Measurements from ENCODE around the gene POC1A.

POC1A gene

GRCh38 chr3:52051444-52051843 is 102.8 kb downstream of the POC1A start:
- TF ChIP-seq CTCF (IDR thresholded peaks at IDR 0.05) = no peak
- Histone ChIP-seq H3K27me3 (no peaks in the 10 kb centered on the region), H3K9me3 (no peaks in the 10 kb centered on the region), H3K36me3 (peaks cover 36 to 55% (median 45%) of the 10 kb centered on the region in 3 donors), H3K4me3 (no peak overlapping the region), H3K27ac (peak overlapping the region; percentile 81 to 95), H3K4me1 (peaks cover 14 to 84% (median 75%) of the 10 kb centered on the region in 4 donors)
- intact Hi-C loops (cut with DNase I; ENCODE audit: low total_unique reads) = loop anchor here (5.0 kb wide), 1 partner anchor 49 kb away; no protein-coding TSS in a partner anchor
- no peak for DNase-seq

GRCh38 chr3:52050571-52050970 is 103.7 kb downstream of the POC1A start:
- H3K9me3 ChIP-seq = no peaks in the 10 kb centered on the region
- no peak for DNase-seq
- intact Hi-C loops (cut with DNase I; ENCODE audit: low total_unique reads) = loop anchor here (5.0 kb wide), 1 partner anchor 48 kb away; no protein-coding TSS in a partner anchor
- peaks cover 36 to 55% (median 45%) of the 10 kb centered on the region in 3 donors for H3K36me3 ChIP-seq
- no peaks in the 10 kb centered on the region for H3K27me3 ChIP-seq
- peak overlapping the region in 1 of 2 donors; percentile 97 for H3K27ac ChIP-seq
- H3K4me1 ChIP-seq = peaks cover 14 to 93% (median 84%) of the 10 kb centered on the region in 4 donors
- no peak overlapping the region for H3K4me3 ChIP-seq
- TF ChIP-seq CTCF (IDR thresholded peaks at IDR 0.05) = no peak

- no peak for DNase-seq
- Histone ChIP-seq H3K9me3 (no peaks in the 10 kb centered on the region), H3K4me3 (no peak overlapping the region), H3K4me1 (peaks cover 14 to 98% (median 81%) of the 10 kb centered on the region in 4 donors), H3K27me3 (no peaks in the 10 kb centered on the region), H3K36me3 (peaks cover 36 to 55% (median 45%) of the 10 kb centered on the region in 3 donors), H3K27ac (peak overlapping the region; percentile 90 to 97)
- intact Hi-C loops (cut with DNase I; ENCODE audit: low total_unique reads) = no loop called here
- TF ChIP-seq CTCF (IDR thresholded peaks at IDR 0.05) = no peak
Observed at GRCh38 chr3:52049503-52049902, 104.7 kb downstream of the POC1A start.

GRCh38 chr3:52047295-52047960 is 106.8 kb downstream of the POC1A start:
- Histone ChIP-seq H3K9me3 (no peaks in the 10 kb centered on the region), H3K4me1 (peaks cover 9 to 89% (median 63%) of the 10 kb centered on the region in 4 donors), H3K4me3 (peak overlapping the region; percentile 17 to 31), H3K36me3 (peaks cover 35 to 39% (median 36%) of the 10 kb centered on the region in 3 donors), H3K27me3 (no peaks in the 10 kb centered on the region), H3K27ac (peak overlapping the region; percentile 90 to 97)
- no peak for TF ChIP-seq CTCF (IDR thresholded peaks at IDR 0.05)
- DNase-seq = peak in 1 of 2 donors; percentile 89
- intact Hi-C loops (cut with DNase I; ENCODE audit: low total_unique reads) = no loop called here

- DNase-seq = no peak
- Histone ChIP-seq H3K36me3 (peaks cover 30 to 36% (median 34%) of the 10 kb centered on the region in 3 donors), H3K4me3 (peak overlapping the region; percentile 17 to 31), H3K27me3 (no peaks in the 10 kb centered on the region), H3K9me3 (no peaks in the 10 kb centered on the region), H3K4me1 (peaks cover 9 to 84% (median 58%) of the 10 kb centered on the region in 4 donors), H3K27ac (peak overlapping the region; percentile 90 to 97)
- intact Hi-C loops (cut with DNase I; ENCODE audit: low total_unique reads) = no loop called here
- no peak for TF ChIP-seq CTCF (IDR thresholded peaks at IDR 0.05)
Observed at GRCh38 chr3:52046902-52047239, 107.4 kb downstream of the POC1A start.

Data from tibial artery (tissue), 4 donors.